GF-D8 (cell line): ENCODE measurements around the gene SERINC5.
"Not testable (repeated sequence)": the region's sequence is repeated elsewhere in the genome, so short reads cannot be mapped to it uniquely, and the experiment has no call there.

Experiments
- DNase-seq: peaks from one replicate; lab custom pipeline; 2025; lab: John Stamatoyannopoulos, UW

SERINC5 gene

DNA sequence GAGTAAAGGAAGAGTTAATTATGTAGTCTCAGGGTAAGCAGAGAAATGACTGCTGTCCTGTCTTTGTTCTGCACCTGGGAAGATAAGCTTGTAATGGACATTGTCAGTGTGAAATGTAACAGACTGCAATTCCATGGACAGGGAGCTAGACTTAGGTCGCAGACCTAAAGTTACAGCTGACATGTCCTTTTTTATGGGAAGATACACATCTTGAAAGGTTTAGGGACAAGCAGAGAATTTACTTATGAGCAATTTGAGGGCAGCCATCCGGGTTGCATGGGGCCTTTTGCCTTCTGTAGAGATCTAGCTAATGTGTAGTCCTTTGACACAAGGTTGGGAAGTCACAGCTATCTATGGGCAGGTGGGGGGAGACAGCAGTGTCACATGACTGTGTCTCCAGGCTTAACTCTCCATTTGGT lies 85.7 kb downstream of the SERINC5 start:
- DNase-seq, result no peak

DNA sequence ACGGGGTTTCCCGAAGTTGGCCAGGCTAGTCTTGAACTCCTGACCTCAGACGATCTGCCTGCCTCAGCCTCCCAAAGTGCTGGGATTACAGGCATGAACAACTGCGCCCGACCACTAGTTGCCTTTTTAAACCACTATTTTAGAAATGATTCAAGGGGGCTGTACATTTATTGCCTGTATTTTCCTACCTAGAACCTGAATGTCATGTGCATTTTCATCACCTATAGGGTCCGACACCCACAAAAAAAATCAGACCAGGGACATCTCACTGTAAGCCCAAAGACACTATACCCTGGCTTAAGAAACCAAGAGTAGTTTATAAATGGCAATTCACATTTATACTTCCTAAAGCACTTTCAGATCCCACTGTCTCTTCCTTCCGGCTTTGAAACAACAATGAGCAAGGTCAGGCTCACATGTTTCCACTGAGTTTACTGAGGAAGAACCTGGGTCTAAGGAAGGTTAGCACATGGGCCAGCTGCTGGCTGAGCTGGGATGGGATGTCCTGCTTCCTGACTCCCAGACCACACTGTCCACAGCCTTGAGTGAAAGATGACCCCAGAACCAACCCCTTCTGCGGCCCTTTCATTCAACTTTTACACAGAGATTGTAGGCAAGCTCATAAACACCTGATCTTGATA lies 87.3 kb downstream of the SERINC5 start:
- no peak for DNase-seq

DNA sequence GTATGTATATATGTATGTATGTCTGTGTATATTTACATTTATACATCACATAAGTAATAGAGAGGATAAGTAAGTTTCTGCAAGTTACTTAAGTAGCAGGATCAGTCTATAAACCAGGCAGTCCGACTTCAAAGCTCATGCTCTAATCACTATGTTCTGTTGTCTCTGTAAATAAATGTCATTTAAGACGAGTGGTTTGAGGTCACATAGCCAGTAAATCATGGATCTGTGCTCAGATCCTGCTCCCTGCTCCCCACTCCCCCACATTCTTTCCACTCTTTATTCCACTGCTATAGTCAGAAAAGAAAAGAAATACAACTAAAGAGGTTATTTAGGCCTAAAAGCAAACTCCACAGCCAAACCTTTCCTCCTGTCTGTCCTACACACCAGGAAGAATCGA lies 90.4 kb downstream of the SERINC5 start:
- no peak for DNase-seq

DNA sequence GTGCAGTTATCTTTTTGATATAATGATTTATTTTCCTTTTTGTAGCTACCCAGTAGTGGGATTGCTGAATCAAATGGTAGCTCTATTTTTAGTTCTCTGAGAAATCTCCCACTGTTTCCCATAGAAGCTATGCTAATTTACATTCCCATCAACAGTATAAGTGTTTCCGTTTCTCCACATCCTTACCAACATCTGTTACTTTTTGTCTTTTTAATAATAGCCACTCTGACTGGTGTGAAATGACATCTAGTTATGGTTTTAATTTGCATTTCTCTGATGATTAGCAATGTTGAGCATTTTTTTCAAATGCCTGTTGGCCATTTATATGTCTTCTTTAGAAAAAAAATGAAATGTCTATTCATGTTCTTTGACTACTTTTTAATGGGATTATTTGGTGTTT lies 94.7 kb downstream of the SERINC5 start:
- no peak for DNase-seq

DNA sequence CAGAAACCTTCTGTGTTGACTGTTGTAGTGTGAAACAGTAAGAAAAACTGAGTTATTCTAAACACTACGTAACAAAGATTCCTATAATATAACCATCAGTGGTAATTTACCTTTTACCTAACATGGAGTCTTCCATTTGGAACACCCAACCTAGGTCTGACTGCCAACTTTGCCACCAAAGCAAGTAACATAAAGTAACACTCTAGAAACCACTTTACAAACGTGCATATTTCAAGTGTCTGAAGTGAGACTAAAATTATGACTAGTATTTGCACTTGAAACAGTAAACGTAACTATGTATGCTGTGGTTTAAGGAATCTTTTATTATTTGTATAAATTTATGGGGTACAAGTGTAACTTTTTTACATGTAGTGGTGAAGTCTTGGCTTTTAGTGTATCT lies 95.6 kb downstream of the SERINC5 start:
- no peak for DNase-seq

DNA sequence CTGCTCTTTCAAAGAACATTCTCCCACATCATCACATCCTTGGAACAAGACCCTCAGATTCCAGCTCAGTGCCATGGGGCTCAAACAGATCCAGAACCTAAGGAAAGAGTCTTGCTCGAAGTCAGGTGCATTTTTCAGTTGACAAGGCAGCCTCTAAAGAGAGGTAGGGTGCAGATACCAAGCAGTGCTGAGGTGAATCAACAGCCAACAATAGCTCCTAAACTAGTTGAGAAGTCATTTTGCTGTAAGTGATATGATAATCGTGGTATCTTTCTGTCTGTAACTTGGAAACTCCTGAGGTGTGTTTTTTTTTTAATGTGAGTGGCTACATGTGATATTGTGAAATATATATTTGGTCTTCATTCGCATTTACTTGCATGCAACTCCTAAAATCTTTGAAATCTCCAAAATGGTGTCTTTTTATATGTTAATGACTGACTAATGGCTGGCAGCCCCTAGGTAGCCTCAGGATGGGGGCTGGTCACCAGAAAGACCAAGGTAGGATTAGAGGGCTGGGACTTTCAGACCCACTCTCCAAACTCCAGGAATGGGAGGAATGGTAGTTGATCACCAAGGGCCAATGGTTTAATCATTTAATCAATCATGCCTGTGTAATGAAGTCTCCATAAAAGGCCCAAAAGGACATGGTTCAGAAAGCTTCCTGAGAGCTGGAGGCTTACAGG lies 96.6 kb downstream of the SERINC5 start:
- no peak for DNase-seq

DNA sequence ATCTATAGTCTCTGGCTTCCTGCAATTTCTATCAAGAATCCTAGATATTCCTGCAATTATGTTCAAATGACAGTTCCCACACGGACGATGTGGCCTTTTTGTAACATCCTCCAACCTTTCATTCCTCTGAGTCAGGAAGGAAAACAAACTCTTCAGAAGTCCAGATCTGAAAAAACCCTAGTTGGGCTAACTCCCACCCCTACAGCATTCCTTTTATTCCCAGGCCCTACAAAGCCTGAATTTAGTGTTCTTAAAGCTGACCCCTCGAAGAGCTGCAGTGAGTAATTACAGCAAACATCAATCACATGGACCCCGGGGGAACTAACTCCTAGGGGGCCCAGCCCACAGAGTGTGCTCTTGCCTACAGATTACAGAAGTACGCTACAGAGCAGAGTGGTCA lies 99.7 kb downstream of the SERINC5 start:
- no peak for DNase-seq

DNA sequence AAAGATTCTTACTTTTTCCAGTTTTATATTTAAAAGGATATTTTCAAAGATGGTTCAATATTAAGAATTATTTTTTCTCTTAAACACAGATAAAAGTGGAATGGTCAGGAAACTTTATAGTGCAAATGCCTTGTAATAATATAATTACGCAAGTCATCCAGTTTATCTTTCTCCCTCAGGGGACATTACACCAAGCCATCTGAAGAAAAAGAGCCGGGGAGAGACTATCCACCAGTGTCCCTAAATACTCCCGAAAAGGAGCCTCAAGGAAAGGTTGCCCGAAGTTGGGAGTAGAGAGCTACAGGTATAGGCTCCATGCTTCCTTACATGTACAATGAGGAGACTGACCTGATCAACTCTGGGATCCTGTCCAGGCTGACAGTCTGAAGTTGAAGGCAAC lies 101.1 kb downstream of the SERINC5 start:
- no peak for DNase-seq

DNA sequence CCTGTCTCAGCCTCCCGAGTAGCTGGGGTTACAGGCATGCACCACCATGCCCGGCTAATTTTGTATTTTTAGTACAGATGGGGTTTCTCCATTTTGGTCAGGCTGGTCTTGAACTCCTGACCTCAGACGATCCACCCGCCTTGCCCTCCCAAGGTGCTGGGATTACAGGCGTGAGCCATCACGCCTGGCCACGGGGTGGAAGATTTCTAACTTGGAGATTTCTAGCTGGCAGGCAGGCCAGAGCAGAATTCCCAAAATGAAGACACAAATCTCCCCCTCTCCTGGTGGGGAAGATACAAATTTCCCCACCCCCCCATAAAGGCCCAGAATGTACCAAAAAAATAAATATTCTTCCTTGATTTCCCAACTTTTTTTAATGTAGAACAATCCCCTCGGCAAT lies 101.6 kb downstream of the SERINC5 start:
- DNase-seq, result not testable (repeated sequence)

DNA sequence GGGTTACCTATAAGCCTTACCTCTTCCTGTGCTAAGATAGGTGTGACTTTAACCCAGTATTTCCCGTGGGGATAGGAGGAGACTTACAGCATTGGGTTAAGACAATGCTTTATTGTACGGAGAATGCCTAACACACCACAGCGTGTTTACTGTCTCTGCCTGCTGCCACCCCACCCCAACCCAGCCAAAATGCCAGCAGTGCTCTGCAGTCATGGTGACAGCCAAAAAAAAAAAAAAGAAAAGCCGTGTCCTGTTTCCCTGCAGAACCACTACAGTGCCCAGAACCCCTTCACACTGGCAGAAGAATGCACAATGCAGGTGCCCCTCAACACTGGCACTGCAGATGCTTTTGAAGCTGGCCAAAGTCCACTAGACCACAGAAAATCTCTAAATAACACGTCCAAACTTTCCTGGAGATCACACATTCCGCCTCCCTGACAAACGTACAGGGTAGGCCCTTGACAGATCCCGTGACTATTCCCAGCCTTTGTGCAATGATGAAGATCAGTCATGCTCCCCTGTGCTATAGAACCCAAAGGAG lies 102.2 kb downstream of the SERINC5 start:
- DNase-seq, result no peak

DNA sequence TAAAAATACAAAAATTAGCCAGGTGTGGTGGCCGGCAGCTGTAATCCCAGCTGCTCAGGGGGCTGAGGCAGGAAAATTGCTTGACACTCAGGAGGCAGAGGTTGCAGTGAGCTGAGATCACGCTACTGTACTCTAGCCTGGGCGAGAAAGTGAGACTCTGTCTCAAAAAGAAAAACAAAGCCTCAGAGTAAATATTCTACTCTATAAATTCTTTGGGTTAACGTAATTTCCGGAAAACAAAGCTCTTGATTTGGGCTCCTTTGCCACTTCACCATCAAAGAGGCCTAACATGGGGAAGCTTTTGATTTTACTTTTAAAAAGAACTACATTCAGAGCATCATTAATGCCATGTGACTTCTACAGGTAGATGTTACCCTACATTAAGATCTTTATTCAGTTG lies 103.1 kb downstream of the SERINC5 start:
- DNase-seq, result no peak

DNA sequence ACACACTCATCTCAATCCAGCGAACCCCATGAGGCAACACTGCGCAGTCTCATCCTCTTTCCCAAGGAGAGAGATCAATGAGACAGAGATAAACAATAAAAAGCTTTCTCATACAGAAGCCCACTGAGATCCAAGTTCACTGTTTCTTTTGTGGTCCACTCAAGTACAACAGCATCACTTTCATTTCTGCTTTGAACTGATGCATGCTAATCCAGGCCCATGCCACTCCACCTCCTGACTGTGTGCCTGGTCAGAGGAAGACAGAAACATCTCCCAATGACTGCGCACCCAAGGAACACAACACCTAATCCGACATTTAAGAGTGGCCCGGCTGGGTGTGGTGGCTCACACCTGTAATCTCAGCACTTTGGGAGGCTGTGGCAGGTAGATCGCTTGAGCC lies 104.0 kb downstream of the SERINC5 start:
- DNase-seq, result no peak

DNA sequence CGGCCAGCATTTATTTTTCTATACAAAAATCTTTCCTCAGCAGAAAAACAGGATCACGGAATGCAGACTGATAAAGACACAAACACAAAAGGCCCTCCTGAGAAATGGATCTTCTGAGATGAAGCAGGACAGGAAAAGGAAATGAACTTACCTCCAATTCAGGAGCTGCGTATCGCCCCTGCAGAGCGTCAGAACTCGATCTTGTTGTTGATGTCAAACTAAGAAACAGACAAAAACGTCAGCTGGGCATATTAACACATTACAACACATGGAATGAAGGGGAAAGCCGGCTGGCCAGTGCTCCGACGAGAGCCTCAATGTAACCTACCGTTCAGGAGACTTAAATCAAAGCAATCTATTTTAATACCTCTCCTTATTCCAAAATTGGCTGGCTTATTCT lies 105.1 kb downstream of the SERINC5 start:
- DNase-seq, result no peak

DNA sequence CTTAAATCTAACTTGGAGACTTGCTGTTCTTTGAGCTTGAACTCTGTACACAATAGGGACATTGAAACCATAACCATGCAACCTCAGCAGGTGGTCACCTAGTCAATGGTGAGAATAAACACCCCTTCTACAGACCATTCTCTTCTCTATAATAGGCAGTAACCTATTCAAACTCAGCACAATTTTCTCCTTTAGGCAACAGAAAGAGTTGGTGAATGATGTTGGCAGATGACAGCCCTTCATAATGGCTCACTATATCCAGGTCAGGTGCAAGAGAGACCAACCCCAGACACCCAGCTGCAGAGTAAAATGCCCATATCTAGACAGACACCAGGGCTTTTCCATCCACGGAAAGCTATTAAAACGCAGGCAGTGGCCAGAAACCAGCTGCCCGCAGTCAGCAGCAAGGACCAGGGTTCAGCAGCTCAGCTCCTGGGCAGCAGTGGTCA lies 106.7 kb downstream of the SERINC5 start:
- DNase-seq, result no peak

DNA sequence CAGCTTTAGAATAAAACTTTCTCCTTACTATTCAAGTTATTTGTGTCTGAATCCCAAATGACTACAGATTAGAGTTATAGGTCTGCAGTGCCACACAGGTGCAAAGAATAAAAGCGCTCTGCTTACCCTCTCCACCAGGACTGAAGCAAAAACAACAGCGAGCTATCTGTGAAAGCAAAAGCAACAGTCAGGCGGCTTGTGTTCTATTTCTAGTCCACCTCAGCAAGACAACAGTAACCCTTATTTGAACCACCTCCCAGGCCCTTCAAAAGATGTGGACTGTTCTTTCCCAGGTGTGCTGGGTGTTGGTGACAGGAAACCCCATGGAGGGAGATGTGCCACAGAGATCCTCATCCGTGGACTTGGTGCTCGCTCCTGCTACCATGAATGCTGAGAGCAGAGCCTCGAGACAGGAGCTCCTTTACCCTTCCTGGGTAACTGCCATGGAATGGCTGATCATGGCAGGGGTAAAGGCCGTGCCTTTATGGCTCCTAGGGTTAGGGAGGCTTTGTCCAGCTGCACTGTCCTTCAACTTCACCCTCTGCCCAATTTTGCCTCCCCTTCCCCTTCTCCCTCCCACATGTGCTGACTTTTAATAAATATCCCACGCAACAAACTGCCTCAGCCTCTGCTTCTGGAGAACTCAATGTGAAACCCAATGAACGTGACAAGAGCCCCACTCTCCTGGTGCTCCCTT lies 108.6 kb downstream of the SERINC5 start:
- DNase-seq, result no peak

DNA sequence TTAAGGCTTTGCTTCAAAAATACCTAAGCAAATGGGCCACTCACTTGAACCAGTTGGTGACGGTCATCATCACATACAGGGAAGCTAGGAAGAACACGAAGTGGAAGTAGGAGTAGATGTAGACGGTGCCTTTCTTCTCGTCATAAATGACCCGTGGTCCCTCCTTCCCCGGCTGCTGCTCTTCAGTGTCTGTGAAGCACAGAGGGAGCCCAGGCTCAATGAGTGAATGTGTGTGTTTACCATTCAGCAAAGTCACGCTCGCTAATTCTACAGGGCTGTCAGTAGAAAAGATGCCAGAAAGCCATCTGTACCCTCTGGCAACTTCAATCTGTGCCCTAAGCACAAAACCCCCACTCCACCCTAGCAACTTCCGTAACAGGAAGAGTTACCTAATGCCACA lies 109.8 kb downstream of the SERINC5 start:
- DNase-seq, result no peak

DNA sequence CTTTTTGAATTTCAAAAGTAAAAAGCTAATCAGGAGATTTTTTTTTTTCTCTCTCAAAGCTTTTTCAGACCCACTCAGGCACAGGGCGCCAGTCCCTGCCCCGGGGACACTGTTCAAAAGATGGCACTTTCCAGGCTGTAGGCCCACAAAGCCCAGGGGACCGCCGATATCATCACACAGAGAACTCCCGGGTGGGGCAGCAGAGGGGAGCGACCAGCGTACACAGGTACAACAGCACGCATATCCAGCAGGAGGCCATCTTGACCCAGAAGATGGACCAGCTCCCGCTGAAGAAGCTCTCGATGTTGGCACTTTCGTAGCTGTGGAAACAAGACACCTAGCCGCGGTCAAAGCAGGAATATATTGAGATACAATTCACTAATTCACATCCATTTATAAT lies 112.4 kb downstream of the SERINC5 start:
- no peak for DNase-seq

DNA sequence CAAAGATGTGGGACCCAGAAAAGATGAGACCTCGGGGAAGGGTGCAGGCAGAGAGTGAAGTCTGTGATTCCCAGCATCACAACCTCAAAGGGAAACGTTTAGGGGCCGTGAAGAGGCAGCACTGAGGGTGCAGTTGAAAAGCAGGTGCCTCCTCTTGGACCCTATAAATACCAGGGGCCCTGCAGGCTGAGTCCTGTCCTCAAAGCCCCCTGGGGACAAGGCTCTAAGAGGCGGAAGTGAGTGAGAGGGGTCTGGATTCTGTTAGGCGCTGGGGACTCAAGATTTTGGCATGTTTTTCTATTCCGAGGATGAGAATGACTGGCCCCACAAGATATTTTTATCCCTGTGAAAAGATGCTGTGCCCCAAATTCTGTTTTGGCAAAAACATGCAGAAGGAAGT lies 112.9 kb downstream of the SERINC5 start:
- no peak for DNase-seq

DNA sequence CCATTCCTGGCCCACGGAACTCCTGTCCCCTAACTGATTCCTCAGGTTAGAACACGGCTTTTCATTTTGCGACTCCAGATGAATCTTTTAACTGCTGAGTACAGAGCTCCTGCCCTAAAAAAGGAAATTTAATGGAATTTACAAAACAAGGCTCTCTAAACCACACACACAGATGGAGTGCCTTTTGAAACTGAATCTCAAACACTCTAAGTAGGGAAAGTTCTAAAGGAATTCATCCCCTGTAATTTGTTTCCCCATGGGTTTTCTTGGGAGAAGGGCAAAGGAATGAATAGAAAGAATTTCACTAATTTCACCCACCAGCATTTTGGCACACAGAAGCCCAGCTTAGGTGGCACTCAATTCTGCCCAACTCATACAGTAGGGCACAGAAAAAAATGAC lies 114.2 kb downstream of the SERINC5 start:
- DNase-seq, result no peak

DNA sequence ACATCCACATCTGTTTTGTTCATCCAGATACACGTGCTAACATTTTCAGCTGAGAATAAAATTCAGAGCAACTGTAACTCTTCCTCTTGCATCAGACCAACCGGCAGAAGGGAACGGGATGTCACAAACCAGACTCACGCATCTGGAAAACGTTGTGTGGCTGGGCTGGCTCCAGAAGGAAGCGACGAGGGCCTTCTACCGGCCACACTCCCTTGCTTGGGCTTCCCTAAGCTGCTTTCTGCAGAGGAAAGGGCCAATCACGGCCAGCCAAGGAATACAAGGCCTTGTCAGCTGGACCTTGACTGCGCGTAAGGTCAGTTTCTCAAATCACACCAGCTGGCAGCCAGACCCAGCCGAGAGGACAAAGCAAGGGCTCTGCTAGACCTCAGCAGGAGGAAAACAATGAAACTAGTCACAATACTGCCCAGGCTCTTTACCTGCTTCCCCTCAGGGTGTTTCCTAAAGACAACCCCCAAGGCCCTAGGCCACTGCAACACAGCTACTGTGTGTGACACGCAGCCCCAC lies 114.6 kb downstream of the SERINC5 start:
- peak; percentile 80 for DNase-seq

DNA sequence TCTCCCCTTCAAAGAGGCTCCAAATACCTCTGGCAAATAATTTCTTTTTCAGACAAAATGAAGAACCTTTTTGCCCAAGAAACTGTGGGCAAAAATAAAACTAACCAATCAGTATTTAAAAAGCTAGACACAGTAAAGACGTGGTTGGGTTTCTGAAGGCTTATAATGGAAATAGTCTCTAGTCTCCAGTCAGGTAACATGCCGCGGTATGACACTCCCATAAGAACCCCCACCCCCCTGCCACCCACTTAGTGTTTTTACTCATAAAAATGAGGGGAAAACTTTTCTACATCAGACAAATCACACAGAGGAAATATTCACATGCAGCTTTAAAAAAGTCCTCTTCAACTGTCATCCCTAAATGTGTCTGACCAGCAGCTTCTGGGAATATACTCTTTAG lies 115.4 kb downstream of the SERINC5 start:
- no peak for DNase-seq

DNA sequence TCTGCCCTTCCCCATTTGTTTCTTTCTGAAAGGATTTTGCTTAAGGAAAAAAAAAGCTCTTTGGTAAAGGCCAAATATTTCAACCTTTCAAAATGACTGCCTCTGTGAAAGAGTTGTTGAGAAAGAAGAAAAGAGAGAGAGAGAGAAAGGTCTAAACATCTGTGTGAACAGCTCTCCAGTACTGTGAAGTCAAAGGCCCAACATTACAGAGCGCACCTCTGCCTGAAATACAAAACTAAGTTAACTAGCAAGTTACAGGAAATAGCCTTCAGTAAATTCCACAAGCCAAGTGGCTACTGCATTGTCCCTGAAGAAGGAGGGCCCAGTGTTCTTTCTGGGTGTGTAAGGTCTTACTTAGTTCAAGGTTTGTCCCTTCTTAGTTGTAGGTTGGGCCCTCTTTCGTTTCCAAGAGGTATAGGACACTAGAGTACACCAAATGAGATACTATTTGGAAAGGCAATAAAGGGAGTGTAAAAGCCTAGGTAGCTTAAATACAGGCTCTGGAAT lies 116.3 kb downstream of the SERINC5 start:
- DNase-seq, result no peak

DNA sequence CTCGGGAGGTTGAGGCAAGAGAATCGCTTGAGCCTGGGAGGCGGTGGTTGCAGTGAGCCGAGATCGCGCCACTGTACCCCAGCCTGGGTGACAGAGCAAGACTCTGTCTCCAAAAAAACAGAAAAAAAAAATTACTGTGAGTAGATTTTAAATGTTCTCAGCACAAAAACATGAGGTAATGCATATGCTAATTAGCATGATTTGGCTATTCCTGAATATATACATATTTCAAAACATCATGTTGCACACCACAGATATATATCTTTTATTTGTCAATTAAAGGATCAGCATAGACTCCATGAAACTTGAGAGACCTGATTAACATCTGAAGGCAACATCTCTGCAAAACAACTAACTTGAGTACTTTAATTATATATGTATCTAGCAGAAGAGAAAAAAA lies 117.4 kb downstream of the SERINC5 start:
- DNase-seq, result no peak
